OCI-LY3 (cell line): Measurements from ENCODE around the gene SERPINH1.

ENCODE experiments used
- EZH2phosphoT487 ChIP-seq: fragments of 200-600 bp; shearing (Covaris generic); IDR thresholded peaks from 2 replicates; pipeline ENCODE4 v1.6.1; 2018; ENCODE audit warnings: antibody characterized with exemption, mixed run types, low read depth
- TF ChIP-seq, protein P1 (sequence below): fragments of 200-600, 300-600 bp; sonication (generic); IDR thresholded peaks from 2 replicates; pipeline ENCODE4 v1.5.1; 2014; ENCODE audit warnings: antibody characterized with exemption, low read length, low read depth

DNA sequence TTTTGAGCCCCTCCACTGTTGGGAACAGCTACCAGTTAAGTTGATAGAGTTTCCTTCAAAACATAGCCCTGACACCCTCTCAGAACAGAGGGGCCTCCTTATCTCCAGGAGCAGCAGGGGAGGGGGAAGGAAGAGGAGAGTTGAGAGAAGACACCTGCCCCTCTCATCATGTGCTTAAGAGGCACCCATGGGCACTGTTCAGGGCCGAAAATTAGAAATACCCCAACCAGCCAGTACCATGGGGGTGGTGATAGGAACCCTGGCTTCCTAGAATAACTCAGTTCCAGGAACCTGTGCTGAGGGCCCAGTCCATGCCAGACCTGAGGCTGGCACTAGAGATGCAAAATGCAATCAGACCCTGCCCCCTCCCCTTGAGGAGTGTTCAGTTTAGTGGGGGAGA, 27.0 kb upstream of the SERPINH1 start:
- TF ChIP-seq, protein P1, sequence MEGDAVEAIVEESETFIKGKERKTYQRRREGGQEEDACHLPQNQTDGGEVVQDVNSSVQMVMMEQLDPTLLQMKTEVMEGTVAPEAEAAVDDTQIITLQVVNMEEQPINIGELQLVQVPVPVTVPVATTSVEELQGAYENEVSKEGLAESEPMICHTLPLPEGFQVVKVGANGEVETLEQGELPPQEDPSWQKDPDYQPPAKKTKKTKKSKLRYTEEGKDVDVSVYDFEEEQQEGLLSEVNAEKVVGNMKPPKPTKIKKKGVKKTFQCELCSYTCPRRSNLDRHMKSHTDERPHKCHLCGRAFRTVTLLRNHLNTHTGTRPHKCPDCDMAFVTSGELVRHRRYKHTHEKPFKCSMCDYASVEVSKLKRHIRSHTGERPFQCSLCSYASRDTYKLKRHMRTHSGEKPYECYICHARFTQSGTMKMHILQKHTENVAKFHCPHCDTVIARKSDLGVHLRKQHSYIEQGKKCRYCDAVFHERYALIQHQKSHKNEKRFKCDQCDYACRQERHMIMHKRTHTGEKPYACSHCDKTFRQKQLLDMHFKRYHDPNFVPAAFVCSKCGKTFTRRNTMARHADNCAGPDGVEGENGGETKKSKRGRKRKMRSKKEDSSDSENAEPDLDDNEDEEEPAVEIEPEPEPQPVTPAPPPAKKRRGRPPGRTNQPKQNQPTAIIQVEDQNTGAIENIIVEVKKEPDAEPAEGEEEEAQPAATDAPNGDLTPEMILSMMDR: no peak
- TF ChIP-seq EZH2phosphoT487: no peak
